GM19239 (cell line): ENCODE results near the gene SHISA7.
"Not testable (repeated sequence)": the region's sequence is repeated elsewhere in the genome, so short reads cannot be mapped to it uniquely, and the experiment has no call there.

Source experiments
- DNase-seq: peaks from one replicate; pipeline ENCODE4 v3.0.0; 2011; ENCODE audit warnings: low spot score; ENCODE audit not compliant: insufficient read length
- FAIRE-seq: peaks from 2 replicates; lab custom pipeline; 2011; peaks lifted over from hg19 to GRCh38; lab: Jason Lieb, UNC

SHISA7 gene

DNA sequence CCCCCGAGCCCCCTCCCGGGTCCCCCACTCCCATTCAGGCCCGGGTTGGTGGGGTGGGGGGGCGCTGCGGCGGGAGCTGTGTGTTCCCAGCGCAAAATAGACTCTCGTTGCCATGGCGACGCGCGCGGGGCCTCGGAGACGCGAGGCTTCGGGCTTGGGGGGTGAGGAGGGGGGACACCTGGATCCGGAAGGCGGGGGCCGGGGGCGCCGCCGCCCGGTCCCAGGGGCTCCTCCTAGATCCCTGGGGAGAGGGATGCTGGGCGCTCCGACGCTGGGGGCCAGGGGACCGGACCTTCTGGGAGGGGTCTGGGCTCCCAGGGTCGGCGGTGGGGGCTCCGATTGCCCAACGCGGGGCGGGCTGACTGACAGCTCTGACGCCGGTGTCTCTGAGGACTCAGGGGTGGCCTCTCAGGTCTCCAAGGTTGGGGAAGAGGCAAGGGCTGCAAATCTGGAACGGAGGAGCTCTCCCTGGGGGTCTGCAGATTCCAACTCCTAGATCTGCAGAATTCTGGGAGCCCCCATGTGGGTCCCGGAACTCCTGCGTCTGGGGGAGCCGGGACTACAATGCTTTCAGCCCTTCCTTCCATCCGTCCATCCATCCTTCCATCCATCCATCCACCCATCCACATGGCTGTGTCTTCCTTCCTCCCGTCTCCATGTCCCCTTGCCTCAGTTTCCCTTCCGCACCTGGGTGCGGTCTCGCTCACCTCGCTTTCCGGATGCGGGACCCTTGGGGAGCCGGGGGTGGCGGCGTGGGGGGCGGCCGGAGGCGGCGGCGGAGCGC is 9.1 kb upstream of the SHISA7 start:
- no peak for FAIRE-seq
- no peak for DNase-seq

DNA sequence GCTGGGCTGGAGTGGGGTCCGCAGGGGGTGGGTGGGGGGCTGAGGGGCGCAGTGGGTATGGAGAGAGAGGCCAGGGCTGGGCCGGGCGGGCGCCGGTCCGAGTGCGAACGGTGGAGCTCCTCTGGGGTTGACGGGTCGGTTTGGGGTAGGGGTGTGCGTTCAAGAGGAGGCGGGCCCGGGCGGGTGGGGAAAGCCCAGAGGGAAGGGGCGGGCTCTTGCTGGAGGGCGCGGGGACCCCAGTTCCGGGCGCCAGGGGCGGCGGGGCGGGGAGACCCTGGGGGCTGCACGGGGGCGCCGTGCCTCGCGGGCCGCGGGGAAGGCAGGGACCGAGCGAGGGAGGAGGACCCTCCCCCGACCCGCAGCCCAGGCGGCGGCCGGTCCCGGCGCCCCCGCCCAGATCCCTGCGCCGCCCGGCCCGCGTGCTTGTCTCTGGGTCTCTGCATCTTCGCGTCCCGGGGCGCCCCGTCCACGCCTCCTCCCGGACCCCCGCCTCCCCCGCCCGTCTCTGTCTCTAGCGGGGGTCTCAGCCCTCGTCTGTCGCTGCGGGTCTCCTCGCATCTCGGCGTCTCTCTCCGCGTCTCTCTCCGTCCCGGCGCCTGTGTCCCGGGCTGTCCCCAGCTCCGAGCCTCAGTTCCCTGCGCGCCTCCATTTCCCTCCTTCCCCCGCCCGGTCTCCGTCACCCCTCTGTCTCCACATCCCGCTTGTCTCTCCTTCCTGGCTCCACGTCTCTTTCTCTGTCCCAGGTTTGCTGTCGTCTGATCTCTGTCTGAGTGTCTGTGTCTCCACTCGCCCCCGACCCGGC is 8.3 kb upstream of the SHISA7 start:
- FAIRE-seq (no peak), DNase-seq (no peak)

DNA sequence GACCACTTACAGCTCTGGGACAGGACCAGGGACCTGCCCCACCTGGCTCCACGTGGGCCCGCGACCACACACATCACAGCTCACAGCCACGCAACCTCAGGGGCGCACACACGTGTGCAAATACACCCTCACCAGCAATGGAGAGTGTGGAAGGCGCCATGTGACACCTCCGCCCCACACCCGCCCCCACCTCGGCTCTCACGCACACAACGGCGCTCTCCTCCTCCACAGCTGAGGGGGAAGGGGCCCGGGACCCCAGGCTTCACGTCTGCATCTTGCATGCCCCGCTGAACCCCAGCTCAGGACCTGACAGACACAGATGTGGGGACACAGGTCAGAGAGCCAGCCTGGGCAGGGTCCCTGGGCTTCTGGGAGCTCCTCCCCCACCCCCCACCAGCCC is 6.4 kb upstream of the SHISA7 start:
- FAIRE-seq, result no peak
- no peak for DNase-seq

DNA sequence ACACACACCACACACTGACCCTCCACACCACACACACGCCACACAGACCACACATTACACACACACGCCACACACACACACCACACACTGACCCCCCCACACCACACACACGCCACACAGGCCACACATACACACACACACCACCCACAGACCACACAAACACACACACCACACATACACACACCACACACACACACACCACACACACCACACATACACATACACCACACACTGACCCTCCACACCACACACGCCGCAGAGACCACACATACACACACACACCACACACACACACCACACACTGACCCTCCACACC is 5.0 kb upstream of the SHISA7 start:
- FAIRE-seq, DNase-seq: not testable (repeated sequence)

DNA sequence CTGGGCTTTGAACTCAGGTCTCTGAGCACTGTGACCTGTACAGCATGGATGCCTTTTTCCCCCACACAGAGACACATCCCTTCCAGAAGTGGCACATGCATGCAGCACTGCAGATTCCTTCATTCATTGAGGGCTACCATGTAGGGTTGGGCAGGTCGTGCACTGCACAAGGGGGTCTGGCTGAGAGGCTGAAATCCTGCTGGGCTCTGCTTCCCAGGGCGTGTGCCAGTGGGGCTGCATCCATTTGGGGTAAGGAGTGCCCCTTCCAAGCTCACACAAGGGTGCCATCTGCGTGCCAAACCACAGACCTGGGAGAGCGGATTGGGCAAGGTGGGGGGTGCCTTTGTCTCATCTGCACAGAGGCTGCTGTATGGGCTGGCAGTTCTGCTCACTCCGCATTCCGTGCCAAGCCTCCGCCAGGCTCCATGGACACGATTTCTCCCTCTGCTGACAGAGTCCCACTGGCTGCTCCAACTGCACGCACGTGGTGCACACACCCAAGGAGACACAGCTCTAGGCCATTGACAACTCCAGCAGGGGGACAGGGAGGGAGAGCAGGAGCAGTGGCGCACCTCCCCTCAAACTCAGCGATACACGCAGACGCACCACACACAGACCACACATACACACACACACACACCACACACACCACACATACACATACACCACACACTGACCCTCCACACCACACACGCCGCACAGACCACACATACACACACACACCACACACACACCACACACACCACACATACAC is 4.5 kb upstream of the SHISA7 start:
- no peak for DNase-seq

DNA sequence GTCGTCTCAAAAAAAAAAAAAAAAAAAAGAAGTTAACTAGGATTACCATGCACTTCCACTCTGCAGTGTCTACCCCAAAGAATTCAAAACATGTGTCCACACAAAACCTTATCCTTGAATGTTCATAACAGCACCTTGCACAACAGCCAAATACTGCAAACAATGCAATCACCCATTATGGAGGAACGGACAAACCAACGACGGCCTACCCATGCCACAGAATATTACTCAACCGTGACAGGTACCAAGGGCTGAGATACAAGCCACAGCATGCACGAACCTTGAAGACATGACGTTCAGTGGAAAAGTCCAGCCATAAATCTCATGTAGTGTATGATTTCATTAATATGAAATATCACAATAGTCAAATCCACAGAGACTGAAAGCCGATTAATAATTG is 3.0 kb upstream of the SHISA7 start:
- FAIRE-seq (no peak), DNase-seq (no peak)

More for the DNA sequence above, 4.5 kb upstream of the SHISA7 start:
- FAIRE-seq, result no peak

DNA sequence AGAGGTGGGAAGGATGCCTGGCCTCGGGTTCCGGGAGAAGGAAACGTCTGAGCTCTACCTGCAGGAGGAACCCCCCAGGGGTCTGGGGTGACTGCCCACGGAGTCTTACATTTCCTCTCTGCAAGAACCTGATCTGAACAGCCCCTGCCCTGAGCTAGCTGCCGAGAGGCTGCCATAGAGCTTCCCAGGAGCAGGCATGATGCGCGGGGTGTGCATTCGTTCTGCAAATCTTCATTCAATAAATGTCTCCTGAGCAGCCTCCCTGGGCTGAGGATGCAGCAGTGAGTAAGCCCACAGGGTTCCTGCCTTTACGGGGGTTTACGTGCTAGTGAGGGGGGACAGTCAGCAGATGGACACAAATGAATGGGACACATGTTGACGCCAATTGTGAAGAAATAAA is 1.5 kb upstream of the SHISA7 start:
- no peak for DNase-seq
- FAIRE-seq, result no peak

DNA sequence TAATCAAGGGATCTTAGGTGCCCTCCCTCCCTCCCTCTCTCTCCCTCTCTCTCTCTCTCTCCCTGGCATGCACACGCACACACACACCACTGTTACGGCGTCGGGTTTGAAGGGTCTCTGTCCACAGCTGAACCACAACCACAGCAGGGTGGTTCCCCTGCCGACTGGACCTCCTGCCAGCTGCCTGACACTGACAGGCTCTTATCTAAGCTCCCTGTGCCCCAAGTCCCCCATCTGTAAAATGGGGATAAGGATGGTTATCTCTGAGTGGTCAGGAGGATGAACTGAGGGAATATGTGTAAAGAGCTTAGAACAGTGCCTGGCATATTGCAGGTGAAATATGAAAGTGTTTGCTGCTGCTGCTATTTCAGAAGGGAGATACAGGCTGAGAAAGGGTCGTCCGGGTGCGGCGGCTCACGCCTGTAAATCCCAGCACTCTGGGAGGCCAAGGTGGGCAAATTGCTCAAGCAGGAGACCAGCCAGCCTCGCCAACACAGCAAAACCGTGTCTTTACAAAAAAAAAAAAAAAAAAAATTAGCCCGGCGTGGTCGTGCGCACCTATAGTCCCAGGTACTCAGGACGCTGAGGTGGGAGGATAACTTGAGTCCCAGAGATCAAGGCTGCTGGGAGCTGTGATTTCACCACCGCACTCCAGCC is 852 bp upstream of the SHISA7 start:
- no peak for FAIRE-seq
- no peak for DNase-seq

DNA sequence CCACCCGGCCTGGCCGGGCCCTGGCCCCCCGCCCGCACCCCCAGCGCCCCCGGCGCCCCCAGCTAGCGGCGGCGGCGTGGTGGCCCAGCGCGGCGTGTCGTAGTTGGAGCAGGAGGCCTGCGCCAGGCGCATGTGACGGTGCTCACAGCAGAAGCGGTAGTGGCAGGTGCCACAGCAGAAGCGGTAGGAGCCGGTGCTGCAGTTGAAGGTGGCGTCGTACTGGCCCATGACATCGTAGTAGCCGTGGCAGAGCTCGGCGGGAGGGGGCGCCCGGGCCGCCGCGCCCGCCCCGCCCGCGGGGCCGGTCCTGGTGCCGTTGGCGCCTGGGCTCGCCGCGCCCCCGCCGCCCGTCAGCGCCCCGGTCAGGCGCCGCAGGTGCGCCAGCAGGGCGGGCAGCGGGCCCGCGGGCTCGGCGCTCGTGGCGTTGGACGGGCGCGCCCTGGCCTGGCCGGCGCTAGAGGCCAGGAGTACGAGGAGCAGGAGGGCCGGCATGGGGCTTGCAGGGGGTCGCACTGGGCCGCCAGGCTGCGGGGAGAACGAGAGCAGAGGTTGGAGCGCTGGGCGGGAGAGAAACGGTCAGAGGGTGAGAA is 633 bp downstream of the SHISA7 start:
- no peak for DNase-seq
- no peak for FAIRE-seq

DNA sequence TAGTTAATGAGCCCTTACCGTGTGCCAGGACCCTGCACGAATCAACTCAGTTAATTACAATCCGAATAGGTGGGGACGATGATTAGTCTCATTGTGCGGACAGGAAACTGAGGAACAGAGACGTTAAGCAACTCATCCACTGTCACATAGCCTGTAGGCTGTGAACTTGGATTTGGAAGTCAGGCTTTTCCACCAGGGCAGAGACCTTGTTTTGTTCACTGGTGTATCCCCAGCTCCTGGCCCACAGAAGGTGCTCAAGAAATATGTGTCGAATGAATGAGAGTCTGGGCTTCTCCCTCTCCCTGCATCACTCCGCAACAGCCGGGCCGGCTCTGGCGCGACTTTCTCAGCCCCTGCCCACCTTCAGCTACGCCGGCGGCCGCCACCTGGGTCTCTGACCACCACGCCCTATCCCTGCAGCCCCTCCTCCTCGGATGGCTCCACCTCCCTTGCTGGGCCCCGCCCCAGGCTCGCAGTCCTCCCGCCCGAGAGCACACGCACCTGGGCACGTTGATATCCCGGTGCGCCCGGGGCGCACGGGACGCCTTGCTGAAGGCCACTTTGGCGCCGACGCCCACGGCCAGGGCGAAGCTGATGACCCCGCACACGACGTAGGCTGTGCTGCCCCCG is 1.3 kb downstream of the SHISA7 start:
- DNase-seq, result no peak
- FAIRE-seq, result no peak

DNA sequence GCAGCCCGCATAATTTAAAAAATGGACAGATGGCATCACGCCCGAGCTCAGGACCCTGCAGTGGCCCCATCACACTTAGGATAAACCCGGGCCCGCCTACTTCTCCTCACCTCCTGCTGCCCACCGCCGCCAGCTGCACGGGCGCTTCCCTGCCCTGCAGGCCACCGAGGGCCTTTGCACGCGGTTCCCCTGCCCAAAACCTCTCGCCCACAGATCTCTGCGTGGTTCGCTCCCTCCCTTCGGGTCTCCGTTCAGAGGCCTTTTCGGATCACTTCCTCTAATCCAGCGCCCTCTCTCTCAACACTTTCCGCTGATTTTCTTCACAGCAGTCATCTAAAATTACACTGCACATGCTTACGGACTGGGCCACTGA is 1.8 kb downstream of the SHISA7 start:
- FAIRE-seq (no peak), DNase-seq (no peak)

DNA sequence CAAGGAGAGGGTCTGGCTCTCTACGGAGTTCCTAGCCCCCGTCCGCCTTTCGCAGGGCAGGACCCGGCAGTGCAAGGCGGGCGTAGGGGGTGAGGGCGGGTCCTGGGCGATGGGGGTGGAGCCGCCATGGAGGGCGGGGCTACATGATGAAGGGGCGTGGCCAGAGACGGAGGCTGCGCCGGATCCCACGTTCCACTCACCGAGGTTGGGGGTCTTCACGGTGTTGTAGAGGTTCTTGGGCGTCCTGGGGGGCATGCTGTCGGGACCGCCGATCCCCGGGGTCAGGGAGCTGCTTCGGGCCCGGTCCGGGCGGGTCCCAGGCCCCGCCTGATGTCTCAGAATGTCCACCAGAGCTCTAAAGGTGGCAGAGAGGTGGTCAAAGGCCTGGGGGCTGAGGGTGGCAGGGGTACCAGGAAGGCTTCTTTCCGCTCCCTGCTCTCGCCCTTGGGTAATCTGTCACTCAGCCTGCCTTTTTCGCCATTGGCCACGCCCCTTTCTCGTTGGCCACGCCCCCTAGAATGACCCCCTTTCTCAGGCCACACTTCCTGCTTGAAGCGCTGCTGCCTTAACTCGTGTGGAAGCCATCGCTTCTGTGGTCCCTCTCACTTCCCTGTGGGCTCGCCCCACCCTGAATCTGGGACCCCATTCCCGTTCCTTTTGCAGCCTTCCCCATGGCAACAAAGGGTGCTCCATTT is 2.5 kb downstream of the SHISA7 start:
- FAIRE-seq (no peak), DNase-seq (peak; percentile 78)

DNA sequence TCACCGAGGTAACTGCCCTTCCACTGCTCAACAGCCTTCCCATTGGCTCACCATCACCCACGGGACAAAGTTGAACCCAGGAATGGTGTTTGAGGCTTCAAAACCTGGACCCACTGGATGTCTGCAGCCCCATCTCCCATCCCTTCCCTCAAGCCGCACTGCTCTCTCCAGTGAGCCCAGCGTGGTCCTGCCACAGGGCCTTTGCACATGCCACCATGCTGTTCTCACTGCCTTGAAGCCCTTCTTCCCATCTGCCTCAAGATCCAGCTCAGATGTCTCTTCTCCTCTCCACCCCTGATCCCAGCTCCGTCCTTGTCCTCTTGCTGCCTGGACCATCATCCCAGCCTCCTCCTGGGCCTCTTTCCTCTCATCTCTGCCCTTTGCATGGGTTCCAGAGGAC is 4.0 kb downstream of the SHISA7 start:
- no peak for FAIRE-seq
- no peak for DNase-seq

DNA sequence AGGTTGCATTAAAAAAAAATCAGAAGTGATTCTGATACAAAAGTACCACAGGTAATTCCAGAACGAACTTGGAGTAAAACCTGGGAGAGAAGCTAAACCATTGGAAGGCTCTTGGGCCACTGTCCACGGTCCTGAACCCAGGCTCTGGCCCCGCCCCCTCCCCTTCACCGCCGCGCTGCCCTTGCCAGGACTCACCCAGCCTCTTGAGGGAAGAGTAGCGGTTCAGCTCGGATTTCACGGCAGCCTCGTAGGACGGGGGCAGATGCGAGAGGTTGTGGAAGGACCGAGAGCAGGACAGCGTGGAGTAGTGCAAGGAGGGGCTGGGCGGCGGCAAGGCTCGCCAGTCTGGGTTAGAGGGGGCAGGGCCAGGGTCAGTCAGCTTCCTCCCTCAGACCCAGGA is 5.7 kb downstream of the SHISA7 start:
- DNase-seq, result no peak
- no peak for FAIRE-seq

DNA sequence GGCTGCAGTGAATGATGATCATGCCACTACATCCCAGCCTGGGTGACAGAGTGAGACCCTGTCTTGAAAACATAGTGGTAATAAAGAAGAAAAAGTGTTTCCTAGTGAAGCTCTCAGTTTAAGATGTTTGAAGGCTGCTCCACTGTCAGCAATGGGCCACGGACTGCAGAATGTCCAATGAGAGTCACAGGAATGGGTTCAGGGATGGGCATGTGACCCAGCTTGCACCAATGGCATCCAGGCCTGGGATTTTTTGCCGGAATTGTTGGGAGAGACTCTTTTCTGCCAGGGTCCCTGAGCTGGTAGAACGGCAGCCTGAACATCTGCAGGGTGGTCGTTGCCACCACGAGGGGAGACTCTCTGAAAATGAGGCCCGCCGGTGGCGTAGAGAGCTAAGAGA is 6.3 kb downstream of the SHISA7 start:
- FAIRE-seq (no peak), DNase-seq (no peak)

DNA sequence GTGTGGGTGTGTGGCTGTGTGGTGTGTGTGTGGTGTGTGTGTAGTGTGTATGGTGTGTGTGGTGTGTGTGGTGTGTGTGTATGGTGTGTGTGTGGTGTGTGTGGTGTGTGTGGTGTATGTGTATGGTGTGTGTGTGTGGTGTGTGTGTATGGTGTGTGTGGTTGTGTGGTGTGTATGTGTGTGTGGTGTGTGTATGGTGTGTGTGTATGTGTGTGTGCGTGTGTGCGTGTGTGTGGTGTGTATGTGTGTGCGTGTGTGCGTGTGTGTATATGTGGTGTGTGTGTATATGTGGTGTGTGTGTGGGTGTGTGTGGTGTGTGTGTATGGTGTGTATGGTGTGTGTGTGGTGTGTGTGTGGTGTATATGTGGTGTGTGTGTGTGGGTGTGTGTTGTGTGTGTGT is 8.1 kb downstream of the SHISA7 start:
- DNase-seq, result no peak
- no peak for FAIRE-seq

DNA sequence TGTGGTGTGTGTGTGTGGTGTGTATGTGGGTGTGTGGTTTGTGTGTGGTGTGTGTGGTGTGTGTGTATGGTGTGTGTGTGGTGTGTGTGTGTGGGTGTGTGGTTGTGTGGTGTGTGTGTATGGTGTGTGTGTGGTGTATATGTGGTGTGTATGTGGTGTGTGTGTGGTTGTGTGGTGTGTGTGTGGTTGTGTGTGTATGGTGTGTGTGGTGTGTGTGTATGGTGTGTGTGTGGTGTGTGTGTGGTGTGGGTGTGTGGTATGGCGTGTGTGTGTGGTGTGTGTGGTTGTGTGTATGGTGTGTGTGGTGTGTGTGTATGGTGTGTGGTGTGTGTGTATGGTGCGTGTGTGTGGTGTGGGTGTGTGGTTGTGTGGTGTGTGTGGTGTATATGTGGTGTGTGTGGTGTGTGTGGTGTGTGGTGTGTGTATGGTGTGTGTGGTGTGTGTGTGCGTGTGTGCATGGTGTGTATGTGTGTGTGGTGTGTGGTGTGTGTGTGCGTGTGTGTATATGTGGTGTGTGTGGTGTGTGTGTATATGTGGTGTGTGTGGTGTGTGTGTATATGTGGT is 8.7 kb downstream of the SHISA7 start:
- DNase-seq (no peak), FAIRE-seq (peak; percentile 47)

DNA sequence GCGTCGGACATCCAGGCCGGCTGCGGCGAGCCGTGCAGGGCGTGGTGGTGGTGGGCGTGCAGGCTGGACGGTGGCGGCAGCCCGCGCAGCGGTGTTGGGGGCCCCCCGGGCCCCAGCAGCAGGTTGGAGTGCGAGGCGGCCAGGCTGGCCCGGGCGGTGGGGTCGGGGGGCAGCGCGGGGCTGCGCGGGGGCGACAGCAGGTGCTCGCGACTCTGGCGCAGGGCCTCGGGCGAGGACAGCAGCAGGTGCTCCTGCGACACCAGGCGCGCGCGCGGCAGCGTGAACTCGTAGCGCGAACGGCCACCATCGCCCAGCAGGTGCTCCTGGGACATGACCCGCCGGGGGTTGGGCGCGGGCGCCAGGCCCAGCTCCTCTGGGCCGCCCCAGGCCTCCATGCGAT is 9.8 kb downstream of the SHISA7 start:
- DNase-seq (no peak), FAIRE-seq (no peak)
